GM12878 (cell line): ENCODE results near the gene SELENBP1. TPM values are rescaled to one million over a fixed set of nuclear protein-coding genes. Genes with fewer than 3 reads are reported as not detected.

Experiments
- ATAC-seq: fragments of 200-7000 bp; cut with Tn5 transposase; 3 replicates; pipeline ENCODE4 v1.9.1; 2020; ENCODE audit warnings: mild to moderate bottlenecking, moderate library complexity
- BruUV-seq: library from RNA; stranded (reverse); fragments of 400-500 nt; replicated peaks from 2 replicates; lab custom pipeline; 2021; lab: Mats Ljungman, UMichigan
- CTCF ChIA-PET: fragments of 300-600 bp; sonication (Branson Sonifier 250); formaldehyde crosslinking; extraction: SDS; loops from one replicate; lab custom pipeline; 2021; ENCODE audit warnings: inconsistent platforms; lab: Yijun Ruan, JAX
- POLR2A ChIA-PET: fragments of 350-600 bp; formaldehyde crosslinking; extraction: SDS; loops from one replicate; lab custom pipeline; 2021; ENCODE audit warnings: inconsistent platforms; lab: Charles Lee
- RAD21 ChIA-PET: fragments of 300-600 bp; sonication (Branson Sonifier 250); formaldehyde crosslinking; loops from one replicate; lab custom pipeline; 2023; ENCODE audit warnings: antibody characterized with exemption; ENCODE audit not compliant: unreplicated experiment; lab: Charles Lee
- SMC1A ChIA-PET: fragments of 300-600 bp; sonication (Branson Sonifier 250); formaldehyde crosslinking; loops from one replicate; lab custom pipeline; 2023; ENCODE audit not compliant: unreplicated experiment, uncharacterized antibody; lab: Charles Lee
- DNase-seq: peaks from one replicate; pipeline ENCODE4 v3.0.0-alpha.2; 2011; ENCODE audit warnings: low read depth, low spot score
- FAIRE-seq: peaks from 3 replicates; lab custom pipeline; 2011; peaks lifted over from hg19 to GRCh38; lab: Jason Lieb, UNC
- H2AFZ ChIP-seq: 2 replicates; pipeline ENCODE4 v1.6.0; 2011; ENCODE audit warnings: low read depth, low read length, control low read depth; ENCODE audit not compliant: control insufficient read depth
- H3K27ac ChIP-seq: 2 replicates; pipeline ENCODE4 v1.5.1; 2011; ENCODE audit warnings: control low read depth; ENCODE audit not compliant: control insufficient read depth, insufficient read depth
- H3K27me3 ChIP-seq, 2 experiments: replicated peaks in 1 of 2; 2 replicates each; pipeline versions ENCODE4 v1.6.0 to v1.6.1; 2011; ENCODE audit warnings: low read length in 1 of 2; ENCODE audit not compliant: control insufficient read depth in 2 of 2, insufficient read depth in 2 of 2
- H3K36me3 ChIP-seq, 2 experiments: 2 replicates each; pipeline ENCODE4 v1.5.1; 2011; ENCODE audit warnings: low read length in 1 of 2; ENCODE audit not compliant: control insufficient read depth in 2 of 2, insufficient read depth in 2 of 2
- H3K4me1 ChIP-seq: 2 replicates; pipeline ENCODE4 v1.6.1; 2011; ENCODE audit warnings: mild to moderate bottlenecking, low read length, moderate library complexity, mixed read lengths; ENCODE audit not compliant: control insufficient read depth, insufficient read depth
- H3K4me2 ChIP-seq: 2 replicates; pipeline ENCODE4 v1.6.0; 2011; ENCODE audit warnings: control low read depth; ENCODE audit not compliant: control insufficient read depth, insufficient read depth
- H3K4me3 ChIP-seq: fragments of 200-600 bp; sonication (generic); 2 replicates; pipeline ENCODE4 v1.5.1; 2016
- H3K79me2 ChIP-seq: 2 replicates; pipeline ENCODE4 v1.6.0; 2011; ENCODE audit warnings: low read length; ENCODE audit not compliant: control insufficient read depth, insufficient read depth
- H3K9ac ChIP-seq: 2 replicates; pipeline ENCODE4 v1.8.0; 2011; ENCODE audit warnings: low read length, control low read depth, mixed read lengths; ENCODE audit not compliant: control insufficient read depth, insufficient read depth
- H3K9me3 ChIP-seq: replicated peaks from 3 replicates; pipeline ENCODE4 v1.5.1; 2011; ENCODE audit warnings: mild to moderate bottlenecking, low read length; ENCODE audit not compliant: control insufficient read depth, insufficient read depth
- H4K20me1 ChIP-seq: 2 replicates; pipeline ENCODE4 v1.6.0; 2011; ENCODE audit not compliant: control insufficient read depth, insufficient read depth
- BCLAF1 ChIP-seq: fragments of 450-650 bp; IDR thresholded peaks from 2 replicates; pipeline ENCODE4 v1.6.1; 2017; ENCODE audit warnings: antibody characterized with exemption, mild to moderate bottlenecking, moderate library complexity
- CREM ChIP-seq: IDR thresholded peaks from 2 replicates; pipeline ENCODE4 v1.6.1; 2014; ENCODE audit warnings: antibody characterized with exemption, low read depth
- E4F1 ChIP-seq: fragments of 450-650 bp; IDR thresholded peaks from 2 replicates; pipeline ENCODE4 v1.6.1; 2018; ENCODE audit warnings: borderline replicate concordance, mild to moderate bottlenecking; ENCODE audit not compliant: partially characterized antibody
- EZH2 ChIP-seq: IDR thresholded peaks from 2 replicates; pipeline ENCODE4 v1.6.1; 2012; ENCODE audit warnings: low read depth, mild to moderate bottlenecking, control low read depth, inconsistent platforms, low read length, borderline replicate concordance; ENCODE audit not compliant: control insufficient read depth
- GABPA ChIP-seq: IDR thresholded peaks from 2 replicates; pipeline ENCODE4 v1.6.1; 2014; ENCODE audit warnings: antibody characterized with exemption, low read depth, mild to moderate bottlenecking, inconsistent platforms
- MAX ChIP-seq: IDR thresholded peaks from 2 replicates; pipeline ENCODE4 v1.6.1; 2012; ENCODE audit warnings: low read depth, low read length, improper control_type of control experiment
- TBL1XR1 ChIP-seq: IDR thresholded peaks from 2 replicates; pipeline ENCODE4 v1.6.1; 2012; ENCODE audit warnings: low read depth, low read length, improper control_type of control experiment
- ZNF274 ChIP-seq: IDR thresholded peaks from one replicate; pipeline ENCODE4 v1.8.0; 2011; ENCODE audit not compliant: insufficient read length, insufficient read depth
- WGBS: methylation state at CpG from one replicate; pipeline ENCODE4 v1.1.6; 2016; ENCODE audit warnings: low lambda C conversion rate; ENCODE audit not compliant: insufficient replicate concordance, insufficient coverage; ENCODE audit errors: missing lambda C conversion rate; 5-methylcytosine and 5-hydroxymethylcytosine counted together
- in situ Hi-C: fragments of 300-500 bp; cut with MboI; formaldehyde crosslinking; loops from 9 replicates; pipeline ENCODE4 v1.14.3; 2018; ENCODE audit warnings: mixed read lengths
- intact Hi-C: fragments of 100-400 bp; cut with micrococcal nuclease; formaldehyde crosslinking; loops from one replicate; pipeline ENCODE4 v1.14.2; 2022; ENCODE audit not compliant: unreplicated experiment
- polyA plus RNA-seq, 11 experiments: library from polyadenylated mRNA; depleted of rRNA in 4 of 11; unstranded in 6 of 11; stranded (reverse) in 5 of 11; fragments of >200 nt; fragmentation: Nextera tagmentation in 4 of 11; fragmentation: Illumina TruSeq in 1 of 11; extraction: Ambion mirVana in 4 of 11; extraction: Trizol in 1 of 11; gene quantifications; 1 replicate in 1 of 11; 2 replicates in 10 of 11; pipeline versions ENCODE4 v1.2.1 to v1.2.3, GENCODE V29; 2011 to 2016; ENCODE audit warnings: inconsistent platforms in 2 of 11, missing spikeins in 2 of 11, low read depth in 1 of 11
- total RNA-seq, 4 experiments: library from RNA; depleted of rRNA in 3 of 4; stranded (reverse); fragments of >200 nt in 3 of 4; fragmentation: Illumina TruSeq in 1 of 4; extraction: Trizol in 1 of 4; gene quantifications; 2 replicates each; pipeline versions ENCODE4 v1.2.1 to v1.2.3, GENCODE V29; 2013 to 2021

SELENBP1 gene
- total and polyA plus RNA-seq, 10 of the 15 experiments (the other 5 are each of a cell fraction or from before 2014, with no cell fraction given): 0.41 TPM; not detected in 9

DNA sequence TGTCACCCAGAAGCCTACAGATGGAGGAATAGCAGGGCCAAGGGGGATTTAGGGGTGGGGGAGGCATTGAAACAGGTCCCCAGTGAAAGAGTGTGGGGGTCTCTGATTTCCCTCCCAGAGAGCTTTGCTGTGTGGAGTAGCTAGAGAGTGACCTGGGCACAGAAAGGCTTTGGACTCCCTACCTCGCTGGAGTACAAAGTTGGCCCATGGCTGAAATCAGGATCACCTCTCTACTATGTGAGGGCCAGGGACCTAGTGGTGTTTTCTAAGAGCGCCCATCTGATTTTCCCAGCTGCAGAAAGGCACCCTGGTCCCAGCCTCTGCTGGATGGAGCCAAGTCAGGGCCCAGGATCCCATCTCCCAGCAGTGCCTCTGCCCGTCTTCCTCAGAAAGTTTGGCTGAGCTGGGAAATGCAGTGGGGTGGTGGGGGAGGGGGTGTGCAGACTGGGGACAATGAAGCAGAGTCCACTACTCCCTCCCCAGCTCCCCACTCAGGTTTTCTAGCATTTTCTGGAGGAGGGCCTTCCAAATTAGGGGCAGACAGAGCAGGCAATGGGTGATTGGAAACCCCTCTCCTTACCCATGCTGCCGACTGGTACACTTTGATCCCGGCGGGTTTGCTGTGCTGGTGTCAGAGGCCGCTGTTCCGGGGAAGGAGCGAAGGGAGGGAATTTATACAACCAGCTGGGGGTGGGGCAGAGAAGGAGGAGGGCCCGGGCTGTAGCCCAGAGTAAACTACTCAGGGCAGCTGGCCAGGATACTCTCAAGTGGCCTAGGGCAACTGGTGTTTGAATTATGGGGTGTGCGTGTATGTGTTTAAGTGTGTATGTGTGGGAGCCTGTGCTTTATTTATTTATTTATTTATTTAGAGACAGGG is at the start of gene SELENBP1 (continued):
- no peak for TF ChIP-seq EZH2
- TF ChIP-seq, all 136 proteins: peak for 0

- TF ChIP-seq TBL1XR1 (no peak), CREM (no peak), MAX (no peak), E4F1 (no peak), BCLAF1 (no peak), GABPA (no peak), ZNF274 (no peak)
- WGBS: 79% methylated on average over 5 of the region's 5 CpGs
Observed at GRCh38 chr1:151419819-151420218, 47.3 kb upstream of the SELENBP1 start.

More at GRCh38 chr1:151419819-151420218, 47.3 kb upstream of the SELENBP1 start:
- Histone ChIP-seq H3K9me3 (no peaks in the 10 kb centered on the region), H3K4me1 (no peaks in the 10 kb centered on the region), H3K79me2 (no peaks in the 10 kb centered on the region), H2AFZ (no peak overlapping the region), H3K4me3 (no peak overlapping the region), H3K27ac (no peak overlapping the region), H4K20me1 (no peaks in the 10 kb centered on the region), H3K4me2 (no peak overlapping the region), H3K27me3 (no peaks in the 10 kb centered on the region), H3K36me3 (peaks cover 12 to 45% of the 10 kb centered on the region in 2 experiments), H3K9ac (no peak overlapping the region)
- CTCF ChIA-PET: interaction anchor here (1.2 kb wide), 1 partner anchor 9 kb away, joined by 3 read pairs; no protein-coding TSS in a partner anchor
- BruUV-seq: no TSS peak
- RAD21 ChIA-PET: no interaction called here
- FAIRE-seq: no peak
- in situ Hi-C loops (no loop called here), intact Hi-C loops (loop anchor here (2.0 kb wide), 1 partner anchor 17 kb away; no protein-coding TSS in a partner anchor)
- SMC1A ChIA-PET: no interaction called here
- no peak for ATAC-seq
- POLR2A ChIA-PET: no interaction called here
- DNase-seq: no peak
